ENCODE measurements around the gene BMP6.

BMP6 gene

DNA sequence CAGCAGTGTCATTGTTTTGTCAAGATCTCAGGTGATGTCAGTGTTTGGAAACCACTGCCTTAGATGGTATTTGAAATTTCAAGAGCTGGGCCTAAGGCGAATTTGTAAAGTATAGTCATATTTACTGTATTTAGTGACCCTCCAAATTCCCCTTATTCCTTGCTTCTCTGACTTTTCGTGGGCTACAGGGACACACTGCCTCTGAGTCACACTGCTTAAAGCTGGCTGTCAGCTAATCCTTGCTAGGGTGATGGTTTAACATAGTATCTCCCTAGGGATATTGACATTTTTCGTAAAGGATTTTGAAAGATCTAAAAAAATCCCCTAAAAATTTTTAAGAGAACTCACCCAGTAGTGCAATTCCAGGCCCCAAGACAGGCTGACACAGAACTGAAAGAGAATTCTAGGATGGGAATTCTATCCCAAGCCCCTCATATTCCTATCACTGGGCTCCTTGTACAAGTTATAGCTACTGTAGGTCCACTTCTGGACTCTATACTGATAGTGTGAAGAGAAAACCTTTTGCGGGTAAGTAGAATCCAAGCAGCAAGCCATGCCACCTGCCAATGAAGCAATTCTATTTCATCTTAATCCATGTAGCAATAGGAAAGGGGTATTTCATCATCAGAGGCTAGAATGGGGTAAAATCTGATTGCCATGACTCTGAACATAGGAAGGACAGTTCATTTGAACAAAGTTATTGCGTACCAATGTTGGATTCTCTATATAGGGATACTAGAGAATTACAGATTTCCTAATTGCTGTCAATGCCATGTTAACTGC lies 4.3 kb downstream of the BMP6 start:
- H3K4me3 ChIP-seq (replicated peaks; ENCODE audit: low read depth, low read length), result no peak overlapping the region
- no peaks in the 10 kb centered on the region for H3K36me3 ChIP-seq (ENCODE audit: control insufficient read depth, insufficient read depth, low read length)
- TF ChIP-seq, protein P1, sequence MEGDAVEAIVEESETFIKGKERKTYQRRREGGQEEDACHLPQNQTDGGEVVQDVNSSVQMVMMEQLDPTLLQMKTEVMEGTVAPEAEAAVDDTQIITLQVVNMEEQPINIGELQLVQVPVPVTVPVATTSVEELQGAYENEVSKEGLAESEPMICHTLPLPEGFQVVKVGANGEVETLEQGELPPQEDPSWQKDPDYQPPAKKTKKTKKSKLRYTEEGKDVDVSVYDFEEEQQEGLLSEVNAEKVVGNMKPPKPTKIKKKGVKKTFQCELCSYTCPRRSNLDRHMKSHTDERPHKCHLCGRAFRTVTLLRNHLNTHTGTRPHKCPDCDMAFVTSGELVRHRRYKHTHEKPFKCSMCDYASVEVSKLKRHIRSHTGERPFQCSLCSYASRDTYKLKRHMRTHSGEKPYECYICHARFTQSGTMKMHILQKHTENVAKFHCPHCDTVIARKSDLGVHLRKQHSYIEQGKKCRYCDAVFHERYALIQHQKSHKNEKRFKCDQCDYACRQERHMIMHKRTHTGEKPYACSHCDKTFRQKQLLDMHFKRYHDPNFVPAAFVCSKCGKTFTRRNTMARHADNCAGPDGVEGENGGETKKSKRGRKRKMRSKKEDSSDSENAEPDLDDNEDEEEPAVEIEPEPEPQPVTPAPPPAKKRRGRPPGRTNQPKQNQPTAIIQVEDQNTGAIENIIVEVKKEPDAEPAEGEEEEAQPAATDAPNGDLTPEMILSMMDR (IDR thresholded peaks at IDR 0.05; ENCODE audit: insufficient read depth, low read length, poor library complexity, severe bottlenecking), result no peak
- no peak for DNase-seq (ENCODE audit: extremely low read depth, insufficient read length)
- H3K27me3 ChIP-seq (replicated peaks; ENCODE audit: control insufficient read depth, insufficient read depth, low read length), result no peaks in the 10 kb centered on the region; the same call in none of the 2 replicates

DNA sequence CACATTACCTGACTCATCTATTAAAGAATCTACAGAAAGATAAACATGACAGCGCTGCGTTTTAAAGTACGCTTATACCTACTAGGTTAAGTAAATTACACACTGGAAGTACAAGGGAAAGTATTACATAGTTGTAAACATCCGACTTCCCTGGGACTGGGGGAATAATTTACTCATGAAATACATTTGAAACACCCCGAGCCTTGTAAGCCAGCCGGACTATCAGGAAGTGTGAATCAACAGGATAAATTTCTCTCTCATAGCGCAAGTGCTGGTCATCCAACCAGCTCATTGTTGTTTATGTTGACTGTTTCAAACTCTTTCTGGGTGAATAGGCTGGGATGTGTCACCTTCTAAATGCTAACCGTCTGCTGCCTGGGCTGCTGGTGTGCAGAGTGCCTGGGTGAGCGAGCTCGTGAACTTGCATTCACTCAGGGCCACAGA lies 4.9 kb downstream of the BMP6 start:
- Histone ChIP-seq H3K4me3 (replicated peaks; ENCODE audit: low read depth, low read length) (no peak overlapping the region), H3K36me3 (ENCODE audit: control insufficient read depth, insufficient read depth, low read length) (no peaks in the 10 kb centered on the region), H3K27me3 (replicated peaks; ENCODE audit: control insufficient read depth, insufficient read depth, low read length) (no peaks in the 10 kb centered on the region; the same call in none of the 2 replicates)
- TF ChIP-seq, protein P1 (IDR thresholded peaks at IDR 0.05; ENCODE audit: insufficient read depth, low read length, poor library complexity, severe bottlenecking), result no peak
- no peak for DNase-seq (ENCODE audit: extremely low read depth, insufficient read length)

DNA sequence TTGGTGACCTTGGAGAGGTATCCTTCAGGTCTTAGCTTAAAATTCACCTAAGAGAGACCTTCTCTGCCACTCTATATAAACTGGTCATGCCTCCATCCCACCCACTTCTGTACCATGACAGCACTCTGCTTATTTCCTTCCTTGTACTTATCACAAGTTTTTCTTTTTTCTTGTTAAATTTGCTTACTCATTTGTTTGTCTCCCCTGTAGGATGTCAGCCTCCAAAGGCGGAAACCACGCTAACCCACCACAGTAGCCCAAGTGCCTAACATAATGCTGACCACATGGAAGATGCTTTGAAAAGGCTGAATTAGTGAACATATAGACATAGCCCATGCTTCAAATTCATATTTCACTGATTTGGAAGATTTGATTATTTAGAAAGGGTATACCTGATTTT lies 5.4 kb downstream of the BMP6 start:
- TF ChIP-seq, protein P1 (IDR thresholded peaks at IDR 0.05; ENCODE audit: insufficient read depth, low read length, poor library complexity, severe bottlenecking), result no peak
- no peaks in the 10 kb centered on the region for H3K36me3 ChIP-seq (ENCODE audit: control insufficient read depth, insufficient read depth, low read length)
- H3K27me3 ChIP-seq (replicated peaks; ENCODE audit: control insufficient read depth, insufficient read depth, low read length), result no peaks in the 10 kb centered on the region; the same call in none of the 2 replicates
- H3K4me3 ChIP-seq (replicated peaks; ENCODE audit: low read depth, low read length), result no peak overlapping the region
- no peak for DNase-seq (ENCODE audit: extremely low read depth, insufficient read length)

DNA sequence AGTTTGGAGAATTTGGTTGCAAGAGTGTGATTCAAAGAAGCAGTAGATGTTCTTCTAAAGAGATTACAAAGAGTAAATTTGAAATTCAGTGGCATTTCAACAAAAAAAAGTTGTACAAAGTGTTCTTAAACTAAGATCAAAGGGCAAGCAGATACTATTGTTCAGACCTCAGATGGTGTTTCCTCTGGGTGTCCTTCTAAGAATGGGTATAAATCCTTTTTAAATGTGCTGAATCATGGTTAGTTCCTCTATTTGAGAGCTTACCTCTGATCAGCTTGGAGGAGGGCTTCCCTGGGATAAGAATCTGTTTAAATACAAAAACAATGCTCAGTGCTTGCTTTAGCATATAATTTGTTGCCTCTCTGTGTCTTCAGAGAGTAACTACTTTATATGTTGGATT lies 6.3 kb downstream of the BMP6 start:
- no peaks in the 10 kb centered on the region; the same call in none of the 2 replicates for H3K27me3 ChIP-seq (replicated peaks; ENCODE audit: control insufficient read depth, insufficient read depth, low read length)
- TF ChIP-seq, protein P1 (IDR thresholded peaks at IDR 0.05; ENCODE audit: insufficient read depth, low read length, poor library complexity, severe bottlenecking), result no peak
- no peaks in the 10 kb centered on the region for H3K36me3 ChIP-seq (ENCODE audit: control insufficient read depth, insufficient read depth, low read length)
- DNase-seq (ENCODE audit: extremely low read depth, insufficient read length), result no peak
- no peak overlapping the region for H3K4me3 ChIP-seq (replicated peaks; ENCODE audit: low read depth, low read length)

DNA sequence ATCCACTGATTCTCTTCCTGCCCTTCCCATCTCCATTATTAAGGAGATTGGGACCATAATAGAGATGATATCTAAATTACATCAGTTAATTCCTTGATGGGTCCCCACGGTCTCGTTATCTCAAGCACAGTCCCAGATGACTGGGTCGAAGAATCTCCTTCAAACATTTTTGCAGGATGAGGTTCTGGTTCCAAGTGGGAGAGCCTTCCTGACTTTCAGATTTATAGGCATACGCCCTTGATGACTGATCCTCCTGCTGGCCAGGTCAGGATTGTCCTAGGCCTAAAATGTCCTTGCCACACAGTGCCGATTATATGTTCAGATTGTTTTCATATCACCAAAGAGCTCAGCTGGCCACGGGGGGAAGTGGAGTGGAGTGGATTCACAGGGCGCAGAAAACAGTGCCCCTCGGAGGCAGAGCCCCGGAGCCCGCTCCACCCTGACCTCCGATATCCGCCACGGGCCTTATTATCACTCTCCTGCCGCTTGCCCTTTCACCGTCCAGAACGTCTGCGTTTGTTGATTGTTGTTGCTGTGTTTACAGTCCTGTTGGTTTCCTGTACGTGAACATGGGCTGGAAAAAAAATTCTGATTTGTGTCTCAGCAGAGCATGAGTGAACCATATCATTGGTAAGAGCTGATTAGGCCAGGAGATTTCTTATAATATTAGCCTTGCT lies 8.9 kb downstream of the BMP6 start:
- Histone ChIP-seq H3K36me3 (ENCODE audit: control insufficient read depth, insufficient read depth, low read length) (no peaks in the 10 kb centered on the region), H3K27me3 (replicated peaks; ENCODE audit: control insufficient read depth, insufficient read depth, low read length) (no peaks in the 10 kb centered on the region; the same call in 1 of the 2 replicates), H3K4me3 (replicated peaks; ENCODE audit: low read depth, low read length) (no peak overlapping the region)
- DNase-seq (ENCODE audit: extremely low read depth, insufficient read length), result no peak
- TF ChIP-seq, protein P1 (IDR thresholded peaks at IDR 0.05; ENCODE audit: insufficient read depth, low read length, poor library complexity, severe bottlenecking), result no peak

Data from GM06990 (cell line).